Mesenchymal stem cell (in vitro differentiated cells and primary cell): Measurements from ENCODE around the gene VAMP2.

Experiments
- DNase-seq: peaks from one replicate; pipeline ENCODE4 v3.0.0-alpha.2; 2013
- H2AFZ ChIP-seq: one replicate; pipeline ENCODE4 v1.6.1; 2013; ENCODE audit warnings: low read depth, mild to moderate bottlenecking, control low read depth, inconsistent platforms, low read length, moderate library complexity
- H2AK5ac ChIP-seq: 2 replicates; pipeline ENCODE4 v1.6.1; 2013; ENCODE audit warnings: low read length, moderate library complexity, mild to moderate bottlenecking, inconsistent platforms; ENCODE audit not compliant: severe bottlenecking
- H2BK120ac ChIP-seq: one replicate; pipeline ENCODE4 v1.6.1; 2013; ENCODE audit warnings: low read depth, mild to moderate bottlenecking, inconsistent platforms, low read length, moderate library complexity
- H2BK12ac ChIP-seq, 2 experiments: one replicate each; pipeline ENCODE4 v1.6.1; 2013; ENCODE audit warnings: inconsistent platforms in 2 of 2, low read length in 2 of 2, mild to moderate bottlenecking in 2 of 2, moderate library complexity in 2 of 2, control low read depth in 1 of 2
- H2BK15ac ChIP-seq: one replicate; pipeline ENCODE4 v1.6.1; 2013; ENCODE audit warnings: mild to moderate bottlenecking, low read depth, inconsistent platforms; ENCODE audit not compliant: poor library complexity, severe bottlenecking
- H2BK5ac ChIP-seq: 2 replicates; pipeline ENCODE4 v1.6.1; 2013; ENCODE audit warnings: low read depth, mild to moderate bottlenecking, low read length, control low read depth, inconsistent platforms; ENCODE audit not compliant: poor library complexity, severe bottlenecking
- H3K14ac ChIP-seq, 2 experiments: one replicate each; pipeline ENCODE4 v1.6.1; 2013; ENCODE audit warnings: inconsistent platforms in 2 of 2, low read length in 2 of 2, control low read depth in 1 of 2, mild to moderate bottlenecking in 1 of 2, moderate library complexity in 1 of 2
- H3K18ac ChIP-seq, 2 experiments: one replicate each; pipeline ENCODE4 v1.6.1; 2013; ENCODE audit warnings: inconsistent platforms in 2 of 2, low read length in 2 of 2, control low read depth in 1 of 2, low read depth in 1 of 2, mild to moderate bottlenecking in 1 of 2
- H3K23ac ChIP-seq, 2 experiments: one replicate each; pipeline ENCODE4 v1.6.1; 2013; ENCODE audit warnings: inconsistent platforms in 2 of 2, low read length in 2 of 2, mild to moderate bottlenecking in 2 of 2, moderate library complexity in 2 of 2, control low read depth in 1 of 2
- H3K27ac ChIP-seq: 2 replicates; pipeline ENCODE4 v1.5.1; 2013; ENCODE audit warnings: mild to moderate bottlenecking, moderate library complexity, low read length, control low read depth, inconsistent platforms; ENCODE audit not compliant: poor library complexity, severe bottlenecking
- H3K27me3 ChIP-seq, 2 experiments: 2 replicates each; pipeline versions ENCODE4 v1.6.1 to v1.7.0; 2013; ENCODE audit warnings: low read length in 2 of 2, mild to moderate bottlenecking in 2 of 2, moderate library complexity in 2 of 2, control low read depth in 1 of 2, inconsistent platforms in 1 of 2; ENCODE audit not compliant: control insufficient read depth in 1 of 2, insufficient read depth in 1 of 2
- H3K36me3 ChIP-seq, 2 experiments: 2 replicates each; pipeline versions ENCODE4 v1.6.1 to v1.7.0; 2013; ENCODE audit warnings: low read length in 2 of 2, control low read depth in 1 of 2, inconsistent platforms in 1 of 2, low read depth in 1 of 2, mild to moderate bottlenecking in 1 of 2; ENCODE audit not compliant: insufficient read depth in 2 of 2, control insufficient read depth in 1 of 2
- H3K4ac ChIP-seq, 2 experiments: one replicate each; pipeline ENCODE4 v1.6.1; 2013; ENCODE audit warnings: inconsistent platforms in 2 of 2, low read length in 2 of 2, mild to moderate bottlenecking in 2 of 2, moderate library complexity in 2 of 2, control low read depth in 1 of 2, low read depth in 1 of 2
- H3K4me1 ChIP-seq: 2 replicates; pipeline ENCODE4 v1.6.1; 2013; ENCODE audit warnings: low read depth, low read length, control low read depth; ENCODE audit not compliant: control insufficient read depth, insufficient read depth
- H3K4me2 ChIP-seq: 2 replicates; pipeline ENCODE4 v1.6.1; 2013; ENCODE audit warnings: low read length, mild to moderate bottlenecking, inconsistent platforms; ENCODE audit not compliant: poor library complexity, severe bottlenecking
- H3K4me3 ChIP-seq, 2 experiments: 2 replicates each; pipeline versions ENCODE4 v1.5.1 to v1.7.0; 2013; ENCODE audit warnings: low read length in 2 of 2, mild to moderate bottlenecking in 2 of 2, control low read depth in 1 of 2, low read depth in 1 of 2; ENCODE audit not compliant: insufficient read depth in 1 of 2
- H3K79me1 ChIP-seq: replicated peaks from 2 replicates; pipeline ENCODE4 v1.6.1; 2013; ENCODE audit warnings: mild to moderate bottlenecking, control low read depth, low read length, inconsistent platforms; ENCODE audit not compliant: poor library complexity, severe bottlenecking
- H3K9ac ChIP-seq: 2 replicates; pipeline ENCODE4 v1.7.0; 2013; ENCODE audit warnings: mild to moderate bottlenecking, low read length, moderate library complexity
- H3K9me3 ChIP-seq: 2 replicates; pipeline ENCODE4 v1.7.0; 2013; ENCODE audit warnings: mild to moderate bottlenecking, low read length; ENCODE audit not compliant: control insufficient read depth
- H4K8ac ChIP-seq: one replicate; pipeline ENCODE4 v1.6.1; 2013; ENCODE audit warnings: inconsistent platforms, mild to moderate bottlenecking, low read length, moderate library complexity
- H4K91ac ChIP-seq: one replicate; pipeline ENCODE4 v1.6.1; 2013; ENCODE audit warnings: mild to moderate bottlenecking, low read length, inconsistent platforms
- WGBS: methylation state at CpG from one replicate; pipeline ENCODE4 v1.1.7; 2013; ENCODE audit warnings: mixed read lengths; 5-methylcytosine and 5-hydroxymethylcytosine counted together

Gene VAMP2

GRCh38 chr17:8185582-8186445, 23.1 kb upstream of the VAMP2 start:
- Histone ChIP-seq H2BK12ac (no peak overlapping the region), H3K4me3 (peak overlapping the region; percentile 82 to 99), H2BK5ac (no peak overlapping the region), H3K18ac (no peak overlapping the region), H2BK120ac (no peak overlapping the region), H4K91ac (peak overlapping the region; percentile 6), H3K23ac (no peak overlapping the region), H3K4me2 (peak overlapping the region; percentile 88), H2AFZ (peak overlapping the region; percentile 68), H3K79me1 (peaks cover 2% of the 10 kb centered on the region), H3K4ac (peak overlapping the region in 1 of 2 experiments; percentile 24), H3K9me3 (no peaks in the 10 kb centered on the region), H2AK5ac (no peak overlapping the region), H3K14ac (no peak overlapping the region), H3K4me1 (peaks cover 18% of the 10 kb centered on the region), H2BK15ac (no peak overlapping the region), H3K27ac (peak overlapping the region; percentile 79), H3K27me3 (no peaks in the 10 kb centered on the region), H3K9ac (peak overlapping the region; percentile 88), H3K36me3 (no peaks in the 10 kb centered on the region), H4K8ac (no peak overlapping the region)
- 4% methylated on average over 39 of the region's 44 CpGs for WGBS
- peak; percentile 60 for DNase-seq

- Histone ChIP-seq H4K91ac (peak overlapping the region; percentile 29), H3K9ac (peak overlapping the region; percentile 92), H3K4me1 (peaks cover 18% of the 10 kb centered on the region), H3K36me3 (no peaks in the 10 kb centered on the region), H3K14ac (peak overlapping the region in 1 of 2 experiments; percentile 22), H3K23ac (no peak overlapping the region), H2AK5ac (peak overlapping the region; percentile 21), H2AFZ (peak overlapping the region; percentile 87), H3K9me3 (no peaks in the 10 kb centered on the region), H3K4me3 (peak overlapping the region in 1 of 2 experiments; percentile 83), H3K27me3 (no peaks in the 10 kb centered on the region), H2BK12ac (peak overlapping the region in 1 of 2 experiments; percentile 49), H3K4ac (peak overlapping the region; percentile 75 to 92), H4K8ac (peak overlapping the region; percentile 93), H2BK15ac (no peak overlapping the region), H3K18ac (peak overlapping the region; percentile 59 to 75), H2BK5ac (no peak overlapping the region), H3K27ac (no peak overlapping the region), H3K4me2 (peak overlapping the region; percentile 56), H2BK120ac (no peak overlapping the region), H3K79me1 (peaks cover 8% of the 10 kb centered on the region)
- WGBS: 69% methylated on average over 19 of the region's 19 CpGs
- DNase-seq: no peak
Measured at GRCh38 chr17:8176998-8177731, 14.4 kb upstream of the VAMP2 start.

- Histone ChIP-seq H3K9ac (peak within 1 kb of the TSS; percentile 92), H3K18ac (peak within 1 kb of the TSS; percentile 59 to 75), H2BK5ac (no peak within 1 kb of the TSS), H3K23ac (peak within 1 kb of the TSS in 1 of 2 experiments; percentile 34), H3K14ac (peak within 1 kb of the TSS in 1 of 2 experiments; percentile 22), H3K27ac (peak within 1 kb of the TSS; percentile 27), H3K4me2 (peak within 1 kb of the TSS; percentile 56), H4K91ac (peak within 1 kb of the TSS; percentile 40), H3K36me3 (no peaks in the 10 kb centered on the region), H3K4me1 (peaks cover 18% of the 10 kb centered on the region), H2AK5ac (peak within 1 kb of the TSS; percentile 21), H2BK12ac (peak within 1 kb of the TSS in 1 of 2 experiments; percentile 49), H2AFZ (peak within 1 kb of the TSS; percentile 87), H3K4me3 (peak within 1 kb of the TSS; percentile 69 to 83), H4K8ac (peak within 1 kb of the TSS; percentile 93), H2BK120ac (peak within 1 kb of the TSS; percentile 42), H3K4ac (peak within 1 kb of the TSS; percentile 75 to 92), H3K9me3 (no peaks in the 10 kb centered on the region), H3K79me1 (peaks cover 8% of the 10 kb centered on the region), H2BK15ac (peak within 1 kb of the TSS; percentile 55), H3K27me3 (no peaks in the 10 kb centered on the region)
- 5% methylated on average over 56 of the region's 56 CpGs for WGBS
- peak; percentile 88 for DNase-seq
Measured at GRCh38 chr17:8176197-8176940, 13.6 kb upstream of the VAMP2 start, which contains the start of gene TMEM107. TSS of gene TMEM107 (minus strand) at chr17:8176380. CDS start at chr17:8176286, 94 bp downstream.
